ENCODE measurements around the gene WDR72.

WDR72 gene

GRCh38 chr15:53644660-53645059 is 114.8 kb downstream of the WDR72 start:
- H3K27me3 ChIP-seq (ENCODE audit: control insufficient read depth, low read length) = no peaks in the 10 kb centered on the region
- H3F3A ChIP-seq (ENCODE audit: control insufficient read depth, insufficient read depth) = no peaks in the 10 kb centered on the region
- no peak for TF ChIP-seq EZH2phosphoT487 (IDR thresholded peaks at IDR 0.05; ENCODE audit: borderline replicate concordance, low read length)
- no peak for TF ChIP-seq CTCF (IDR thresholded peaks at IDR 0.05; ENCODE audit: low read depth, low read length, poor library complexity, severe bottlenecking)
- H3K79me2 ChIP-seq (ENCODE audit: control insufficient read depth, low read length) = no peaks in the 10 kb centered on the region
- no peak overlapping the region for H3K4me2 ChIP-seq (ENCODE audit: low read length)
- H3K27ac ChIP-seq (ENCODE audit: low read depth, low read length) = no peak overlapping the region
- H3K4me1 ChIP-seq (ENCODE audit: control insufficient read depth, low read length) = no peaks in the 10 kb centered on the region
- no peaks in the 10 kb centered on the region for H3K9me3 ChIP-seq (ENCODE audit: control insufficient read depth, insufficient read depth, low read length)
- H3K9me2 ChIP-seq (replicated peaks; ENCODE audit: control insufficient read depth, low read length) = no peaks in the 10 kb centered on the region
- H3K36me3 ChIP-seq (ENCODE audit: control insufficient read depth, low read length) = no peaks in the 10 kb centered on the region
- H4K20me1 ChIP-seq (ENCODE audit: control insufficient read depth, insufficient read depth, low read depth, low read length) = no peaks in the 10 kb centered on the region
- no peak overlapping the region for H3K4me3 ChIP-seq (ENCODE audit: low read length)

GRCh38 chr15:53634517-53635106 is 124.9 kb downstream of the WDR72 start:
- no peak overlapping the region for H3K4me2 ChIP-seq (ENCODE audit: low read length)
- no peaks in the 10 kb centered on the region for H3K36me3 ChIP-seq (ENCODE audit: control insufficient read depth, low read length)
- H3K27ac ChIP-seq (ENCODE audit: low read depth, low read length) = no peak overlapping the region
- H4K20me1 ChIP-seq (ENCODE audit: control insufficient read depth, insufficient read depth, low read depth, low read length) = no peaks in the 10 kb centered on the region
- H3K79me2 ChIP-seq (ENCODE audit: control insufficient read depth, low read length) = no peaks in the 10 kb centered on the region
- no peak overlapping the region for H3K4me3 ChIP-seq (ENCODE audit: low read length)
- no peak for TF ChIP-seq EZH2phosphoT487 (IDR thresholded peaks at IDR 0.05; ENCODE audit: borderline replicate concordance, low read length)
- TF ChIP-seq CTCF (IDR thresholded peaks at IDR 0.05; ENCODE audit: low read depth, low read length, poor library complexity, severe bottlenecking) = no peak
- no peaks in the 10 kb centered on the region for H3K27me3 ChIP-seq (ENCODE audit: control insufficient read depth, low read length)
- peaks cover 10% of the 10 kb centered on the region; the same call in 1 of the 2 replicates for H3K9me3 ChIP-seq (ENCODE audit: control insufficient read depth, insufficient read depth, low read length)
- H3F3A ChIP-seq (ENCODE audit: control insufficient read depth, insufficient read depth) = no peaks in the 10 kb centered on the region
- no peaks in the 10 kb centered on the region for H3K9me2 ChIP-seq (replicated peaks; ENCODE audit: control insufficient read depth, low read length)
- no peaks in the 10 kb centered on the region for H3K4me1 ChIP-seq (ENCODE audit: control insufficient read depth, low read length)

DNA sequence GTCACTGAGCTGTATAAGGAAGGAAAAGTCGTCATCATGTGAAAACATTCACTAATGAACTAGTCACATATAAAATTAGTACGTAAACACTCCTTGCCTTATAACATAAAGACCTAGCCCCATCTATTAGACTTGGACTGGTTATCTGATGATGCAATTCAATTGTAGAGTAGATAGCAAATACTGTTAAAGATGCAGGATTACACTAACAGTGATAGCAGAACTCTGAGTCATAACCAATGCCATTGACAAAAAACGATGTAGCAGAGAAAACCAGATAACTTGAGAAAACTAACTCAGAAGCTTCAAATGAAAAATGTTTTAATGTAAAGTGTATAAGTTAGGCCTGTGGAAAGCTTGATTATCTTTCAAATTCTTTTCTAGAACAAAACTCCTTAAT is 132.2 kb downstream of the WDR72 start:
- no peaks in the 10 kb centered on the region for H3K4me1 ChIP-seq (ENCODE audit: control insufficient read depth, low read length)
- H3K4me3 ChIP-seq (ENCODE audit: low read length) = no peak overlapping the region

More for the DNA sequence above, 132.2 kb downstream of the WDR72 start:
- Histone ChIP-seq H4K20me1 (ENCODE audit: control insufficient read depth, insufficient read depth, low read depth, low read length) (no peaks in the 10 kb centered on the region), H3K79me2 (ENCODE audit: control insufficient read depth, low read length) (no peaks in the 10 kb centered on the region), H3K36me3 (ENCODE audit: control insufficient read depth, low read length) (no peaks in the 10 kb centered on the region), H3K4me2 (ENCODE audit: low read length) (no peak overlapping the region), H3K9me3 (ENCODE audit: control insufficient read depth, insufficient read depth, low read length) (peaks cover 7% of the 10 kb centered on the region; the same call in 1 of the 2 replicates), H3K27me3 (ENCODE audit: control insufficient read depth, low read length) (no peaks in the 10 kb centered on the region), H3F3A (ENCODE audit: control insufficient read depth, insufficient read depth) (no peaks in the 10 kb centered on the region), H3K27ac (ENCODE audit: low read depth, low read length) (no peak overlapping the region), H3K9me2 (replicated peaks; ENCODE audit: control insufficient read depth, low read length) (no peaks in the 10 kb centered on the region)
- no peak for TF ChIP-seq EZH2phosphoT487 (IDR thresholded peaks at IDR 0.05; ENCODE audit: borderline replicate concordance, low read length)
- no peak for TF ChIP-seq CTCF (IDR thresholded peaks at IDR 0.05; ENCODE audit: low read depth, low read length, poor library complexity, severe bottlenecking)
